Non-pigmented ciliary epithelial cell (primary cell): ENCODE data around the gene TBX1.

Experiments
- DNase-seq: peaks from one replicate; pipeline ENCODE4 v3.0.0-alpha.2; 2010; ENCODE audit warnings: low read depth

TBX1 gene

DNA sequence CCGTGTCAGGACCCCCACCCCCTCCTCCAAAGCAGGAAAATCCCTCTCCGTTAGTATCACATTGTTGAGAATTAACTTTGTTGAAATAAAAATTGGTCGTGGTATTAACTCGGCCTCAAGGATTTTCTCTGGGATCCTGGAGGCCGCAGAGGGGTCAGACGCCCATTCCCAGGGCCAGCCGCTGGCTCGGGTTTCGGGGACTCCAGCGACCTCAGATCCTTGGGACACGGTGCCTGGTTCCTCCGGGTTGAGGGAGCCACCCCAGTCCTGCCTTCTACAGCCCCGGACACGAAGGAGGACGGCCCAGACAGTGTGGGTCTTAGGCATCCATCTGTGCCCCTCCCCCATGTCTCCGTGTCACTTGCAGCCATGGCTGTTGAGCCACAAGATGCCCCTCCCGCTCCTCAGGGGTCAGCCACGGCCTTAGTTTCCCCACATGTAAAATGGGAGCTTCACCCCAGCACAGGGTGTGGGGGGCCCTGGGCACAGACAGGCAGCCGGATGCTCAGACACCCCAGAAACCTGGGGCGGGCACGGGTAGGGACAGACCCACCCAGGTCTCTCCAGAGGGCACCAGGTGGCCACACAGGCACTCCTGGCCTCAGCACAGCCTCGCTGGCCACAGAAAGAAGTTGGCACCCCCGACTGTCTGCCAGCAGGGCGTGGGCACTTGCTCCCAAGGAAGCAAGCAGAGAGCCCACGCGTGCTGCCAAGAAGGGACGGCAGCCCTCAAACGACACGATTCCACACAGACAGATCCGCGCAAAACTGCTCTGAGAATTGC, 21.7 kb upstream of the TBX1 start:
- no peak for DNase-seq

DNA sequence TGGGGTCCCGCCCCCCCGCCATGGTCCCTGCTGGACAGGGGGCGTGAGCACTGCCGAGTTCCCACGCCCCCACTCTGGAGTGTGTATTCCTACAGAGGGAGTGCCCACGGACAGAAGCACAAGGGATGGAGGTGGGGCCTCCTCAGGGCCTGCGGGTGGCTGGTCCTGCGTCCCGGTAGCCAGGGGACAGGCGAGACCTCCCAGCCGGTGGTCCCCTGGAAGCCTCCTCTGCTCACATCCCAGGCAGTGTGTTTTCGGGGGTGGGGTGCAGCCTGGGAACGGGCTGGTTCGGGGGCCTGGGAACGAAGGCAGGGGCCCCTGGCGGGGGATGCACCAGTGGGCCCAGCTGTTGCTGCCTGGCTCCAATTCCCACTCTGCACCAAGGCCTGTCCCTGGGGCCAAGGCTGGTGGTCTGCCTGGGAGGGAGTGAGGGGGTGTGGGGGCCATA, 21.1 kb upstream of the TBX1 start:
- DNase-seq = no peak

DNA sequence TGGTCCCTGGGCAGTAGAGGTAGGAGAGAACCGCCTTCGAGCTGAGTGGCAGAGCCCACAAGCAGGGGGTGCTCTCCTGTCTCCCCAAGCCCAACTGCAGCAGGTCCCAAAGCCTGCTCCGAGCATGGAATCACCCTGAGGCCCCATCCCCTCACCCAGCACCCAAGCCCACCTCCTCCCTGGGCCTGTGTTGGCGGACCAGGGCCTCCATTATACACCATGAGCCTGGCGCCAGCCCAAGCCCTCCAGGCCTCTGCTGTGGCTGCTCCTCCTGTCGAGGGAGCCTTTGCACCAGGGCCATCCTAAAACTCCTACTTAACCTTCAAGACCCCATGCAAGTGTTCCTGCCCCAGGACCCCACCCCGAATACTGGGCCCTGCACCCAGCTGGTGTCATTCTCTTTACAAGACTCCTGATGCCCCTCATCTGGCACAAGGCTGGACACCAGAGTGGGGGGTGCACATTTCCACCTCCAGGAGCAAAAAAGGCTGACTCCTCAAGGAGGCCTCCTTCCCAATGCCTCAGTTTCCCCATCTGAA, 20.6 kb upstream of the TBX1 start:
- DNase-seq = no peak

DNA sequence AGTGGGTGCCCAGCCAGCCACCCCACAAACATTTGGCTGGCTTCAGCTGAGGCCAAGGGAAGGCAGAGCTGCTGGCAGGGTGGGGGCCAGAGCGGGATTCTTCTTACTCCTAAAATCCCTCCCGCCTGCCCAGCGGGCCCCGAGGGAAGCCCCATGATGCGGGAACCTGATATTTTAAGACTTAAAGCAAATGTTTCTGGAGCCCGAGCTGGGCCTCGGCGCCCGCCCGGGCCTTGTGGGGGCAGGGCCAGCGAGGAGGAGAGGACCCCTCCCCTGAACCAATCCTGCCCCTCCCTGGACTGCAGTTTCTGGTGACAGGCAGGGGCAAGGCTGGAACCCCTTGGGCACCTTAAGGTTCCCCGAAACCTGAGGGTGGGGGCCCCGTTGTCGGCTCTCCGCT, 20.0 kb upstream of the TBX1 start:
- no peak for DNase-seq

DNA sequence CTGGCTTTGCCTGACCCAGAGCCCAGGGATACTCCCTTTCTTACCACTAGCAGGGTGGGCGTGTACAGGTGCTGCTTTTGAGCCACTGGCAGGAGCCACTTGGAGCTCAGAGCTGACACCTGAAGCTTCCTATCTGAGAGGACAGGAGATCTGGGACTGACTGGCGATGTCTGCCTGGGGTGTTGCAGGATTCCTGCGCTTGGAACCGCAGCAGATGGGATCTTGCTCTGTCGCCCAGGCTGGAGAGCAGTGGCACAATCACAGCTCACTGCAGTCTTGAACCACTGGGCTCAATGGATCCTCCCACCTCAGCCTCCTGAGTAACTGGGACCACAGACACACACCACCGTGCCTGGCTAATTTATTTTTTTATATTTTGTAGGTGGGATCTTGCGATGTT, 19.5 kb upstream of the TBX1 start:
- DNase-seq = no peak

DNA sequence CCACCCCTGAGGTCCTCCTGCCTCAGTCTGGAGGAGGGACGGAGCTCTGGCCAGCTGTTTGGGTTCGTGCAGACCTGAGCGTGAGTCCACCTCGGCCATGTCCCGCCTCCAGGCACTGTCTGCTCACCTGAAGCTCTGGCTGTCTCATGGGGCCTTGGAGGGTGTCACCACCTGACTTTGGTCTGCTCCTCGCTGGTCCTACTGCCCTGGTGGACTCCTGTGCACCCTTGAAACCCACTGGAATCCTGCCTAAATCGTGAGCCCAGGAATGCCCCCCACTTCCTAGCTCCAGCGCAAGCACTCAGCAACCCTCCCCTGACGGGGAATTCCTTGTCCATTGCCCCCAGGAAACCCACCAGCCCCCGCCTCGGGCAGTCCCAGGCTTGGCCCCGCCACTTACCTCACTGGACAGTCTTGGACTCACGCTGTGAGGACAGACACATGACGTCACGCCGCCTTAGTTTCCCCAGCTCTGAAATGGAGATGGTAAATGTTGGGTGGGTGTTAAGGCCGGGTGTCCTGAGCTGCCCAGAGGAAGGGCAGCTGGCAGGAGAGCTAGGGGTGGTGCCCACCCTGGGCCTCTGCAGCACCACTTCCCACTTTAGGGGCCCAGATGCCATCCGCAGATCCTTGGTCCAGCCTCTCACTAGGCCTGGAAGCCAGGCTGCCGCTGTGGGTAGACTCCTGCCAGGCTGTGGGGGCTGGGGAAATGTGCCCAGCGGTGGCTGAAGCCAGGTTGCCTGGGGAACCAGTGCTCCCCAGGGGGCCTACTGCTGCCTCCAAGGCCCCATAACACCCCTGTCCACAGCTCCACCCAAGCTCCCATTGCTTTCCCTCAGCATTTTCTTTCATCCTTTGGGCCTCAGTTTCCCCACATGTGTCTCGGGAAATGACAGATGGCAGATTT, 18.2 kb upstream of the TBX1 start:
- no peak for DNase-seq

DNA sequence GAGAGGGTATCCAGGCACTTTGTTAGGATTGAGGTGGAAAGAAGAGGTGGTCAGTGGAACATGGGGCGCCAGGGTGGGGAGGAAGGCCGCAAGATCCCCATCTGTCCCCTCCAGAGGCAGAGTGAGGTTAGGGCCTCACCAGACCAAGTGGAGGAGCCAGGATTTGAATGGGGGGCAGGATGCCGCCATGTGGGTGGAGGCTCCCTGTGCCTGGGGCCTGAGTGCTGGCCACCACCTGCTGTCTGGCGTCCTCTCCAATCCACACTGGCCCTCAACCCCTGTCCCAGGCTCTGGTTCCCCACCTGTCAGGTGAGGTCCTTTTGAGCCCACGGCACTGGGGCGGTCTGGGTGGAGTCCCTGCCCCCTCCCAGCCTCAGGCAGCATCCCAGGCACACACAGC, 17.5 kb upstream of the TBX1 start:
- DNase-seq = no peak

DNA sequence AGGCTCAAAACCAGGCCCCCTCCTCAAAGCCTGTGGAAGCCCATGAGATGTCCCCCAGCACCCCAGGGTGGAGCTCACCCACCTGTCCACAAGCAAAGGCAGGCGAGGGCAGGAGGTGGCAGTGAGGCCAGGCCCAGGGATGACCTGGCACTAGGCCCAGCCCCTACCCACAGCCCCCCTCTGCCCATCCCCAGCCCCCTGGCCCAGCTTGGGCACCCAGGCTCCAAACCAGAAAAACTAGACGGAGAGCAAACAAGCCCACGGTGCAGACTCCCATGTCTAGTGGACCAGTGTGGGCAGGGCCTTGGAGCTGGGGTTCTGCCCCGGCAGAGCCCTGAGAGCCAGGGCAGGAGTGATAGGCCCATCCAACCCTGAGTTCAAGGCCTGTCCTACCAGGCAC, 16.9 kb upstream of the TBX1 start:
- DNase-seq = no peak

DNA sequence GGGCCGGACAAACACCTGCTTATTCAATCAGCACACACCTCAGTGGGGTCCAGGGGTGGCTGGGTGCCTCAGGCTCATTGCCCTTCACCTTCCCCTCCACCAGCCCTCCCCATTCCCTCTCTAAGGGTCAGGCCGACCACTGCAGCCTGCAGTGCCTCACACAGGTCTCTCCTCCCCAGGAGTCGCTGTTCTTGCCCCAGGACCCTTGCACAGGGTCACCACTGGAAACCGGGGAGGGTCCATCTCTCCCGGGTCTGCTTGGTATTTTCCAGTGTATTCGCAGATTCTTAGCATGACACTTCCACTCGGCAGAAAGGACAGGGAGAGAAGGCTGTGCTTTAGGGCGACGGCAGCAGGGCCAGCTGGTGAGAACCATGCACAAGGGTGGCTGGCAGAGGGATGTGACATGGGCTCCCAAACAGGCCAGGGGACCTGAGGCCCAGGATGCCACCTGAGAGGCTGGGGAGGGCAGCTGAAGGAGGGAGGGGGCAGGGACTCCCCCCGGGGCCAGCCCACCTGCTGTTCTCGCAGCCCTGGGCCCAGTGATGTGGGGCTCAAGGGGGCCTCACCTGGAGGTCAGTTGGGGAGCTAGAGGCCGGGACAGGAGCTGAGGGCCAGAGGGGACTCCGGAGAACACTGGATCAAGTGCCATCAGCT, 16.1 kb upstream of the TBX1 start:
- DNase-seq = no peak

DNA sequence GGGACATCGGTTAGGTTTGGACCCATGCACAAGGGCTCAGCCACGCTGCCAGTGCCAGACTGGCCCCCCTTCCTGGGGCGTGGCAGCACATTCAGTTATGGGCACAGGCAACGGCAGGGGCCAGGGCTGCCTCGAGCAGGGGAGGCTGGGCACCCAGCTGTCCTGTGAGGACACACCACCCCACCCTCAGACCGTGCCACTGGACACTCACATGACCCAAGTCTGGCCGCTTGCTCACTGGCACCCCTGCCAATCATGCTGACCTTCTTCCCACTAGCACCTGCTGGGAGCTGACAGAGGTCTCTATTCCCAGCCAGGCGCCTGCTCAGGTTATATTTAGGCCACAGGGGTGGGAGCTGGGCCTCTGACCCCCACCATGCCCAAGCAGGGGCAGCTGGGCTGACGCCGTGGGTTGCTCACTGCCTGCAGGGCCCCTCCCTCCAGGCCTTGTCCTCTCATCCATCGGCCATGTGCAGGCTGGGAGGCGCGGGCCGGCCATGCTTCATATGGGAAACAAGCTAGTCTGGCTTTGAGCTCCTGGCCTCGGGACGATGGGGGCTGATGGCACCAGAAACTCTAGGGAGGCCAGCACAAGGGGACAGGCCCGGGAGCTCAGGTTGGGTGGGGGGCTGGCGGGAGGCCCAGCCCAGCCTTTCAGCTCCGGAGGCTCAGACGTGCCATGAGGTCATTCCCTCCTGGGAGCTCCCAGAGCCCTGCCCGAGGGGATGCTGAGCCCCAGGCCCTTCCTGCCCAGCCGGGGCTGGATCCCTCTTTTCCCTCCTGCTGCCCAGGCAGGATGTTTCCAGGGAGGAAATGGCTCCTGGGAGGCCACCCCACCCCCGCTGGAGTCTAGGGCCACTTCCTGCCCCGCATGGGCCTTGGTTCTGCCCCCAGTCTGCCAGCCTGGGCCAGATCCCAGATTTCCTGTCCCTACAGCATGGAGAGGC, 15.2 kb upstream of the TBX1 start:
- no peak for DNase-seq

DNA sequence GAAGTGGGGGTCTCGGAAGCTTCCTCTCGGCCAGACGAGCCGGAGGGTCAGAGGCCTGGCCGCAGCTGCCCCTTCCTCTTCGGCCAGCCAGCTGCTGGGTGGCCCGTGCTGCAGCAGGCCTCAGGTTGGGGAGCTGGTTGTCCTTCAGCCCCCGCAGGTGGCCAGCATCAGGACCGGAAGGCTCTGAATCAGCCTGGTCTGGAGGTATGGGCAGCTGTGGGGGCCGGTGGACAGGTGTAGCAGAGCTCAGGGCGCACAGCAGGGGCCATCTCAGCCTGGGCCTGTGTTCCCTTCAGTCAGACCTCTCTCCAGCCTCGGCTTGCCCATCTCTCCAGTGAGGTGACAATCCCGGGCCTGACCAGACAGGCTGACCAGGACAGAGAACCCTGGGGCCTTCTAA, 13.9 kb upstream of the TBX1 start:
- DNase-seq = no peak

DNA sequence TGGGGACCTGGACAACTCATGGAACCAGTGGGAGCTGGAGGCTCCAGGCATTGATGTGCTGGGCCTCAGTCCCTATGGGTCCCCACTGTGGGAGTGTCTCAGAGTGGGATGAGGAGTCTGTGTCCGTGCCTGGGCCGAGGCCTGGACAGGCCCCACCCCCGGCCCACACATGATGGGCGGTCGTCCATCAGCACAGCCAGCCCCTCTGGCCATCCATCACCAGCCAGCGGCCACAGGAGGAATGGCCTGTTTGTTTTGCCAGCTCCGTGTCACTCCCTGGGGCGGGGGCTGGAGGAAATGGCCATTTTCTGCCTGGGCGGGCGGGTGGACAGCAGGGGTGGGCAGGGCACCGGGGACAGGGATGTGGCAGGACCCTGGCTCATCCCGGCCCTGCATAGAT, 13.0 kb upstream of the TBX1 start:
- no peak for DNase-seq

DNA sequence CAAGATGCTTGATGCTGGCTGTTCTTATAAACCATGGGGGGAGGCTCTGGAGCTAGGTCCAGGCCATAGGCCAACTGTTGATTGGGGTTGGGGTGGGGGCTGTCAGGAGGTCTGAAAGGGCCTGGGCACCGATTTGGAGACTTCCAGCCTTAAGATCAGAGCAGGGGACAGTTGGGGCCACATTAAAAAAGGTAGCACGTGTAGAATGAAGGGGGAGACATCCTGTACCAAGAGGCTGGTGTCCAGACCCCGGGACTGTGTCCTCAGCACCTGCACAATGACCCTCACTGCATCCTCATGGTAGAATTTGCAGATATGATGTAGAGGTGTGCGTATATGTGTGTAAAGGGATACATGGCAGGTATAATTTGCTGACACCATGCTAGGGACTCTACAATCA, 12.4 kb upstream of the TBX1 start:
- DNase-seq = no peak

DNA sequence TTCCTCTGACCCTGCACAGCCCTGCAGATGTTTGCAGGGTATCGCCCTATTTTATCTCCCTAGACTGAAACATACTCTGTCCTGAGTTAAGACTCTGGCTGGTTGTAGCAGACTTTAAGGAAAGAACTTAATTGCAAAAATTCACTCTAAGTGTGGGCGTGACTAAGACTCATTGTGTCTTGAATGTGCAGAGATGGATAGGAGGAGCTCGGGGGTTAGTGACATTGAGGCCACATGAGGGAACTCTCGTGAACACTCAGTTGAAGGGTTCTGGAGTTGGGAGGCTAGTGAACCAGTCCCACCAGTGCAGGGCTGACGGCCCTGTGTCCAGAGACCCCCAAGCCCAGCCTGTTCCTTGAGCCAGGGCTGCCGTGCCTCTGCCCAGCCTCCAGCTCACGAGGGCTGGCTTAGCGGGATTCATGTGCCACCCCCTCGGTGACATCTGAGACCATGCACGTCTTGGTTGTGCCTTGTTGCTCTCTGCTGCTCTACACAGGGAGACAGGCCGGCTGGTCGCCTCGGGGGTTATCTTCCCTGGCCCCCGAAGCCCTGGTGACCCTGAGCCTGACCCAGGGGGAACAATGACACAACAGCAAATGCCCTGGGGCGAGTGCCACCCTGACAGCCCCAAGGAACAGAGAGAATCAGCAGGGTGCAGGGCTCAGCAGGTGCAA, 11.4 kb upstream of the TBX1 start:
- no peak for DNase-seq

DNA sequence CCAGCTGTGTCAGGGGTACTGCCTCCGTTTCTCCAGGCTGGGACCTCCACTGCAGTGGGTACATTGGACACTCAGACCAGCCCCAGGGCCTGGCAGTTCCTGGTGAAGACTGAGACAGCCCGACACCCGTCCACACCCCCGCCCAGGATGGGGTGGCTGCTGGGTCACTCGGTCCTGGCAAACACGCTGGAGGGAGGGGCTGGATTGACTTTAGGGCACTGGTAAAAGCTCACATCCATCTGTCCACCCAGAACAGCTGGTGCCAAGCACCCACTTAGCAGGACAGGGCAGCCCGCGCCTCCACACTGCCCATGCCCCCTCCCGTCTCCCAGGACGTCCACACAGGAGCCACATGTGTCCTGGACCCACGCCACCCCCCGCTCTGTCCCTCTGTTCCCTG, 10.7 kb upstream of the TBX1 start:
- DNase-seq = no peak

DNA sequence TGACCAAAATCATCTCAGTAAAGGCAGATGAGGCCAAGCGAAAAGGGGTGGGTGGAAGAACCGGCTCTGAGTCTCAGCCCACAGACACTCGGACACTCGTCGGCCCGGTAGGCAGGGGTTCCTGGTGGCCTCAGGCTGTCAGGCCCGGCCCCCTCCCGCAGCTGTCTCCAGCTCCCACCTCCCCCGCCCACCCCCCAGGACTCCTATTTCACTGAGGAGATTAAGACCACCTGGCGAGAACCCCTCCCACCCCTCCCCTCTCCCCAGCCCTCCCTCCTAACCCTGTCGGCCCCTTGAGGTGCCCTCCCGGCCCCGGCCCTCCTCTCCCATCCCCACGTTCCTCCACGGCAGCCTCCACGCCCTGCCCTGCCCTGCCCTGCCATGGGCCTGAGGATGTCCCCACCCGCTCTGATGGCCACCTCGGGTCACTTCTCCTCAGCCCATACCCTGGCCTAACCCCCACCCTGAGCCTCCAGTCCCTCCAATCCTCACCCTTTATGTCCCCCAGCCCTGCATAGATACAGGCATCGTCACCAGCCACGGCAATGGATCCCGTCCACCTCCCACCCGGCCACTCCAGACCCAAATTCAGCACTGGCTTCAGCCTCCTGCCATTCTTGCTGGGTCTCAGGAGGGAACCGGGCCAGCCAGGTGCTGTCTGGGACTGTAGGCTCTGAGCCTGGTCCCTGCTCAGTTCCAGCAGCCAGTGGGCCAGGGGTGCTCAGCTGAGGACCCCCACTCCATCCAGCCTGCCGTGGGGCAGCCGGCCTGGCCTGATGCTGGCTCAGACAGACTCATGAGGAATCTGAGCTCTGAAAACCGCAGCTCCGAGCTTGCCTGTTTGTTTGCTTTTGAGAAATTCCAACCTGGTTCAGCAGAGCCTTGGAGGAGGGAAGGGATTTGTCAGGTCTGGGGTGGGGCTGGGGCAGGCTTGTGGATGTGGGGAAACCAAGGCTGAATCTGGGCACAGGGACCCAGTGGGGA, 9.8 kb upstream of the TBX1 start:
- peak; percentile 23 for DNase-seq

DNA sequence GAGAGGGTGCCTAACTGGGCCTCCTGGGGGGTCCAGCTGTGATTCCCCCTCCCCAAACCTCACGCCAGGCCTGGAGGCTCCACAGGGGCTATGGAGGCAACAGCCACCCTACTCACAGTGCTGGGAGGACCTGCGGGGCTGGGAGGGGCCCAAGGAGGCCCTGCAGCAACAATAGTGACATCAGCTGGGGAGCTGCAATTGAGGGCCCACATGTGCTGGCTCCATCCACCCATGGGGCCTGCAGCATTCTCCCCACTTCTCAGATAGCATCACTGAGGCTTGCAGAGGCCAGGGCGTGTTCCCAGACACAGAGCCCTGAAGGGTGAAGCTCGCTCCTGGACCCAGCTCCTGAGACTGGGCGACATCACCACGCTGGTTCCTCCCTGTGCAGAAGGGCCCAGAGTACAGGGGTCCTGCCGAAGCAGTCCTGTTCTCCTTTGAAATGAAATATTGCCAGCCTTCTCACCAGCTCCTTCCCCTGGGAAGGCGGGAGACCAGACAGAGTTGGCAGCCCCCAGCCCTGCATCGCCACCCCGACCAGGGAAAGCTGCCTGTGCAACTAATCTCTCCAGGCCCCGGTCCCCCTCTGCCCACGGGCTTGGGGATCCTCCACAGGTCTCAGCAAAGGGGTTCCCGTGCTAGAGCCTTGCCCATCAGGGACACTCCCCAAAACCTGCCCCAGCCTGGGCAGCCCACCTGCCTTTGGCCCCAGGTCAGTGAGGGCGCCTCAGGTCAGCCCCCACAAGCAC, 8.9 kb upstream of the TBX1 start:
- no peak for DNase-seq

DNA sequence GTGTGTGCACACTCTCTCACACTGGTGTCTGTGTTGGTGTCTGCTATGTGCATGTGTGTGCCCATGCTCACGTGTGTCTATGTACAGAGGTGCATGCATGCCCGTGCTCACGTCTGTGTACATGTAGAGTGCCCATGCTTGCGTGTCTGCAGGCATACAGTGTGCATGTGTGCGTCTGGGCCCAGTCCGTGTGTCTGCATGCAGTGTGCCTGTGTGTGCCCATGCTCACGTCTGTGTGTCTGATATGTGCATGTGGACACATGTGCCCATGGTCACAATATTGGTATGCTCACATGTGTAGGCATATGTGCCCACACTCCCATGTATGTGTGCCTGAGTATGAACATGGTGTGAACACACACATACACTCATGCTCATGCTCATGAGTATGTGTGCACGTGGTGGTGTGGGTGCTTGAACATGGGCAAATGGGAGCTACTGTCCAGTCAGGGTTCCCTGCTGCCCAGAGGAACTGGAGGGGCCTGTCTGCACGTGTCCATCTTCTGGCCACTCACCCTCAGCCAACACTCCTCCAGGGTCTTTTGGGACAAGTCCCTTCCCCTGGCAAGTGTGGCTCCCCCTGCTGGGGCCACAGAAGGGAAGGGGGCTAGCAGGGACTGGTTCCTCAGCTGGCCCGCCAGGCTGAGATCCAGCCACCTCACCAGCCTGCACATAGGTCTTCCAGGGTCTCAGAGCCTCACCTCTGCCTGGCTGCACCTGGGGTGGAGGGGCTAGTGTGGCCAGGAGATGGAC, 7.3 kb upstream of the TBX1 start:
- DNase-seq = no peak
